ENCODE data around the gene TSC22D3.

Gene TSC22D3

GRCh38 chrX:107686792-107687191, 88.8 kb downstream of the TSC22D3 start:
- TF ChIP-seq ZFX (IDR thresholded peaks at IDR 0.05; ENCODE audit: borderline replicate concordance) (no peak), CTCF (IDR thresholded peaks at IDR 0.05) (no peak)
- no peak overlapping the region for H3K27ac ChIP-seq

GRCh38 chrX:107686026-107686425, 89.6 kb downstream of the TSC22D3 start:
- TF ChIP-seq CTCF (IDR thresholded peaks at IDR 0.05) = no peak
- TF ChIP-seq ZFX (IDR thresholded peaks at IDR 0.05; ENCODE audit: borderline replicate concordance) = no peak
- H3K27ac ChIP-seq = no peak overlapping the region

- peak overlapping the region; percentile 72 for H3K27ac ChIP-seq
Measured at GRCh38 chrX:107685586-107685985, 90.0 kb downstream of the TSC22D3 start.

GRCh38 chrX:107684956-107685385, 90.6 kb downstream of the TSC22D3 start:
- peak overlapping the region; percentile 72 for H3K27ac ChIP-seq
- TF ChIP-seq ZFX (IDR thresholded peaks at IDR 0.05; ENCODE audit: borderline replicate concordance) = no peak
- TF ChIP-seq CTCF (IDR thresholded peaks at IDR 0.05) = no peak

GRCh38 chrX:107683931-107684330, 91.7 kb downstream of the TSC22D3 start:
- H3K27ac ChIP-seq = no peak overlapping the region
- no peak for TF ChIP-seq ZFX (IDR thresholded peaks at IDR 0.05; ENCODE audit: borderline replicate concordance)
- no peak for TF ChIP-seq CTCF (IDR thresholded peaks at IDR 0.05)

GRCh38 chrX:107683124-107683895, 92.3 kb downstream of the TSC22D3 start:
- no peak for TF ChIP-seq ZFX (IDR thresholded peaks at IDR 0.05; ENCODE audit: borderline replicate concordance)
- TF ChIP-seq CTCF (IDR thresholded peaks at IDR 0.05) = no peak
- no peak overlapping the region for H3K27ac ChIP-seq

GRCh38 chrX:107682256-107682655, 93.3 kb downstream of the TSC22D3 start:
- no peak for TF ChIP-seq ZFX (IDR thresholded peaks at IDR 0.05; ENCODE audit: borderline replicate concordance)
- TF ChIP-seq CTCF (IDR thresholded peaks at IDR 0.05) = no peak
- H3K27ac ChIP-seq = no peak overlapping the region
